ENCODE measurements around the gene DTD2. TPM values are rescaled to one million over a fixed set of nuclear protein-coding genes. Genes with fewer than 3 reads are reported as not detected.
"Not testable (repeated sequence)": the region's sequence is repeated elsewhere in the genome, so short reads cannot be mapped to it uniquely, and the experiment has no call there.

DTD2 gene
- total RNA-seq, 1 donor from 2014 or later = 19.8 TPM

GRCh38 chr14:31479027-31479426, 21.7 kb upstream of the DTD2 start:
- ATAC-seq (ENCODE audit: low read depth) = no peak
- ChIA-PET POLR2A (no interaction called here), CTCF (no interaction called here)
- Mint-ChIP-seq H3K27ac (no peak overlapping the region), H3K9me3 (peaks cover 1% of the 10 kb centered on the region), H3K4me1 (peaks cover 1% of the 10 kb centered on the region), H3K27me3 (no peaks in the 10 kb centered on the region), H3K4me3 (no peak overlapping the region), H3K36me3 (ENCODE audit: low read depth) (no peaks in the 10 kb centered on the region)
- DNase-seq = no peak
- intact Hi-C loops (cut with micrococcal nuclease) = no loop called here
- TF ChIP-seq CTCF (IDR thresholded peaks at IDR 0.05) = no peak

GRCh38 chr14:31477248-31477647, 19.9 kb upstream of the DTD2 start:
- CTCF ChIA-PET = no interaction called here
- no peak overlapping the region for H3K27ac Mint-ChIP-seq

GRCh38 chr14:31476131-31476866, 19.0 kb upstream of the DTD2 start:
- H3K36me3 Mint-ChIP-seq (ENCODE audit: low read depth) = no peaks in the 10 kb centered on the region
- H3K4me1 Mint-ChIP-seq = peaks cover 1% of the 10 kb centered on the region
- no peak for TF ChIP-seq CTCF (IDR thresholded peaks at IDR 0.05)
- H3K4me3 Mint-ChIP-seq = no peak overlapping the region
- intact Hi-C loops (cut with micrococcal nuclease) = no loop called here
- ATAC-seq (ENCODE audit: low read depth) = no peak
- ChIA-PET CTCF (no interaction called here), POLR2A (no interaction called here)
- no peak overlapping the region for H3K27ac Mint-ChIP-seq
- H3K27me3 Mint-ChIP-seq = peaks cover 4% of the 10 kb centered on the region
- DNase-seq = no peak
- peaks cover 4% of the 10 kb centered on the region for H3K9me3 Mint-ChIP-seq

More at GRCh38 chr14:31477248-31477647, 19.9 kb upstream of the DTD2 start:
- Mint-ChIP-seq H3K4me1 (peaks cover 1% of the 10 kb centered on the region), H3K4me3 (no peak overlapping the region), H3K27me3 (no peaks in the 10 kb centered on the region), H3K9me3 (peaks cover 4% of the 10 kb centered on the region), H3K36me3 (ENCODE audit: low read depth) (no peaks in the 10 kb centered on the region)
- no peak for TF ChIP-seq CTCF (IDR thresholded peaks at IDR 0.05)
- POLR2A ChIA-PET = no interaction called here
- intact Hi-C loops (cut with micrococcal nuclease) = no loop called here
- ATAC-seq (ENCODE audit: low read depth) (no peak), DNase-seq (no peak)

- Mint-ChIP-seq H3K27ac (no peak overlapping the region), H3K36me3 (ENCODE audit: low read depth) (no peaks in the 10 kb centered on the region), H3K9me3 (no peaks in the 10 kb centered on the region), H3K4me1 (peaks cover 5% of the 10 kb centered on the region), H3K27me3 (peaks cover 1% of the 10 kb centered on the region), H3K4me3 (no peak overlapping the region)
- DNase-seq (no peak), ATAC-seq (ENCODE audit: low read depth) (no peak)
- ChIA-PET CTCF (no interaction called here), POLR2A (no interaction called here)
- no peak for TF ChIP-seq CTCF (IDR thresholded peaks at IDR 0.05)
- intact Hi-C loops (cut with micrococcal nuclease) = no loop called here
Measured at GRCh38 chr14:31466554-31466953, 9.2 kb upstream of the DTD2 start.

GRCh38 chr14:31465111-31465510, 7.8 kb upstream of the DTD2 start:
- ChIA-PET POLR2A (no interaction called here), CTCF (no interaction called here)
- DNase-seq = no peak
- H3K27me3 Mint-ChIP-seq = no peaks in the 10 kb centered on the region
- H3K36me3 Mint-ChIP-seq (ENCODE audit: low read depth) = no peaks in the 10 kb centered on the region
- intact Hi-C loops (cut with micrococcal nuclease) = no loop called here
- no peak overlapping the region for H3K4me3 Mint-ChIP-seq
- H3K27ac Mint-ChIP-seq = no peak overlapping the region
- TF ChIP-seq CTCF (IDR thresholded peaks at IDR 0.05) = no peak
- H3K9me3 Mint-ChIP-seq = no peaks in the 10 kb centered on the region
- peaks cover 7% of the 10 kb centered on the region for H3K4me1 Mint-ChIP-seq
- no peak for ATAC-seq (ENCODE audit: low read depth)

- H3K27me3 Mint-ChIP-seq; ATAC-seq (ENCODE audit: low read depth); intact Hi-C loops (cut with micrococcal nuclease); H3K36me3 Mint-ChIP-seq (ENCODE audit: low read depth); H3K27ac Mint-ChIP-seq; CTCF ChIA-PET; H3K9me3 Mint-ChIP-seq; H3K4me3 Mint-ChIP-seq; DNase-seq: not testable (repeated sequence)
- H3K4me1 Mint-ChIP-seq = peaks cover 18% of the 10 kb centered on the region
- POLR2A ChIA-PET = interaction anchor here (1.3 kb wide), 1 partner anchor 42 kb away, joined by 4 read pairs; the partner anchor contains the start of gene HEATR5A
Measured at GRCh38 chr14:31462450-31462849, 5.1 kb upstream of the DTD2 start.
